Suprapubic skin (tissue), 4 donors: ENCODE results near the gene IQSEC1.

Source experiments
- POLR2A ChIP-seq, 2 donors: fragments of 450-650 bp; IDR thresholded peaks; one replicate each; pipeline ENCODE4 v1.6.1; 2017; ENCODE audit warnings: antibody characterized with exemption in 2 of 2, mild to moderate bottlenecking in 2 of 2, moderate library complexity in 2 of 2
- POLR2AphosphoS5 ChIP-seq, 3 donors: sonication (generic); formaldehyde crosslinking; IDR thresholded peaks; one replicate each; pipeline ENCODE4 v1.6.1; 2017; ENCODE audit warnings: antibody characterized with exemption in 3 of 3
- TF ChIP-seq, protein P1 (sequence below), 2 donors: fragments of 200-600 bp in 1 of 2; fragments of 450-650 bp in 1 of 2; sonication (generic) in 1 of 2; IDR thresholded peaks; one replicate each; pipeline ENCODE4 v1.5.1; 2016 to 2019; ENCODE audit warnings: antibody characterized with exemption in 2 of 2, mild to moderate bottlenecking in 1 of 2, moderate library complexity in 1 of 2

DNA sequence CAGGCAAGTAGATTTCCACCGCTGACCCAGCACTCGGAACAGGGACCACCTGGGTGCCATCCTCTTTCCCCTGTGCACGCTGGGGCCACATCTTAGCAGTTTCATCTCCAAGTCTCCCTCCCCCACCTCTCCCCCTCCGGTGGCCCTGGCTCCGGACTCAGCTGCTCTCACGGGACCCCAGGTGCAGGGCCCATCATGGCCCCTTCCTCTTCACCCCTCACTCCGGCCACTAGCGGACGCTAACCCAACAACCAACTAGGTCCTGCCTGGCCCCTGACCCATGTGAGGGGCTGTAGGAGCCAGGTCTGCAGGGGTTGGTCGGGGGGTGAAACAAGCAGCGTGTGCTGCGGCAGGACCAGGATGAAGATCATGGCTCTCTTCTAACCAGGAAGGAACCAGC is 31.3 kb upstream of the IQSEC1 start:
- TF ChIP-seq POLR2AphosphoS5 (IDR thresholded peaks at IDR 0.05): no peak
- TF ChIP-seq, protein P1, sequence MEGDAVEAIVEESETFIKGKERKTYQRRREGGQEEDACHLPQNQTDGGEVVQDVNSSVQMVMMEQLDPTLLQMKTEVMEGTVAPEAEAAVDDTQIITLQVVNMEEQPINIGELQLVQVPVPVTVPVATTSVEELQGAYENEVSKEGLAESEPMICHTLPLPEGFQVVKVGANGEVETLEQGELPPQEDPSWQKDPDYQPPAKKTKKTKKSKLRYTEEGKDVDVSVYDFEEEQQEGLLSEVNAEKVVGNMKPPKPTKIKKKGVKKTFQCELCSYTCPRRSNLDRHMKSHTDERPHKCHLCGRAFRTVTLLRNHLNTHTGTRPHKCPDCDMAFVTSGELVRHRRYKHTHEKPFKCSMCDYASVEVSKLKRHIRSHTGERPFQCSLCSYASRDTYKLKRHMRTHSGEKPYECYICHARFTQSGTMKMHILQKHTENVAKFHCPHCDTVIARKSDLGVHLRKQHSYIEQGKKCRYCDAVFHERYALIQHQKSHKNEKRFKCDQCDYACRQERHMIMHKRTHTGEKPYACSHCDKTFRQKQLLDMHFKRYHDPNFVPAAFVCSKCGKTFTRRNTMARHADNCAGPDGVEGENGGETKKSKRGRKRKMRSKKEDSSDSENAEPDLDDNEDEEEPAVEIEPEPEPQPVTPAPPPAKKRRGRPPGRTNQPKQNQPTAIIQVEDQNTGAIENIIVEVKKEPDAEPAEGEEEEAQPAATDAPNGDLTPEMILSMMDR (IDR thresholded peaks at IDR 0.05): no peak
- TF ChIP-seq POLR2A (IDR thresholded peaks at IDR 0.05): no peak
